ENCODE results near the gene TUBB. TPM values are rescaled to one million over a fixed set of nuclear protein-coding genes. Genes with fewer than 3 reads are reported as not detected.

Gene TUBB
- total and polyA plus RNA-seq, 9 of the 15 experiments (the other 6 are each of a cell fraction or from before 2014, with no cell fraction given) = 971 to 2,870 (median 1,478) TPM

DNA sequence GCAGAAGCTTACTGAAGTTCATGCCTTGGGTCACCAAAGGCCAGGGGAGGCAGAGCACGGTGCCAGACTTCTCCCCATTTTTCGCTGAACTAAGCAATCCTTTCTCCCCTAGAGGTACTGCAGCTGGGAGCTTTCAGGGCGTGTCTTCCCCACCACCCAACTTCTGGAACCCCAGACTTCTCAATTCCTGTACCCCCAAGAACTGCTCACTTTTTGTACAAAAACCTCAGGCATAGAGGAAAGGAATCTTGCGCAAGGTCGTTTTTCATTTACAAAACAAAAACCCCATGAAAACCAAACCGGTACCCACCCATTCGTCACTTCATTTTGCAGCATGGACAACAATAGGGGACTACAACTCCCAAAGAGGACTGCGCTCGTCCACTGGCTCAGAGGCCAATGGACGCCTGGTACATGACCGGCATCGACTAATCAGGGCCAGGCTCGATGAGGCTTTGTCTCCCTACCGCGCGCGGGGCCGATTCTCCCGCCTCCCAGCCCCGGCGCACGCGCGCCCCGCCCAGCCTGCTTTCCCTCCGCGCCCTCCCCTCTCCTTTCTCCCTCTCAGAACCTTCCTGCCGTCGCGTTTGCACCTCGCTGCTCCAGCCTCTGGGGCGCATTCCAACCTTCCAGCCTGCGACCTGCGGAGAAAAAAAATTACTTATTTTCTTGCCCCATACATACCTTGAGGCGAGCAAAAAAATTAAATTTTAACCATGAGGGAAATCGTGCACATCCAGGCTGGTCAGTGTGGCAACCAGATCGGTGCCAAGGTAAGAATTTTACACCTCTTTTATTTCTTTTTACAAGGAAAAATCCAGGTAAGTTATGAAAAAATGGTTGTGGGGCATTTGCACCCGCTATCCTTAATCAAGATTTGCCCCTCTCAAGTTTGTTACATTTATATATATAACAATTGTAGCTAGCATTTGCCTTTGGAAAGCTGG, at the start of gene TUBB (continued):
- TF ChIP-seq, protein P1, sequence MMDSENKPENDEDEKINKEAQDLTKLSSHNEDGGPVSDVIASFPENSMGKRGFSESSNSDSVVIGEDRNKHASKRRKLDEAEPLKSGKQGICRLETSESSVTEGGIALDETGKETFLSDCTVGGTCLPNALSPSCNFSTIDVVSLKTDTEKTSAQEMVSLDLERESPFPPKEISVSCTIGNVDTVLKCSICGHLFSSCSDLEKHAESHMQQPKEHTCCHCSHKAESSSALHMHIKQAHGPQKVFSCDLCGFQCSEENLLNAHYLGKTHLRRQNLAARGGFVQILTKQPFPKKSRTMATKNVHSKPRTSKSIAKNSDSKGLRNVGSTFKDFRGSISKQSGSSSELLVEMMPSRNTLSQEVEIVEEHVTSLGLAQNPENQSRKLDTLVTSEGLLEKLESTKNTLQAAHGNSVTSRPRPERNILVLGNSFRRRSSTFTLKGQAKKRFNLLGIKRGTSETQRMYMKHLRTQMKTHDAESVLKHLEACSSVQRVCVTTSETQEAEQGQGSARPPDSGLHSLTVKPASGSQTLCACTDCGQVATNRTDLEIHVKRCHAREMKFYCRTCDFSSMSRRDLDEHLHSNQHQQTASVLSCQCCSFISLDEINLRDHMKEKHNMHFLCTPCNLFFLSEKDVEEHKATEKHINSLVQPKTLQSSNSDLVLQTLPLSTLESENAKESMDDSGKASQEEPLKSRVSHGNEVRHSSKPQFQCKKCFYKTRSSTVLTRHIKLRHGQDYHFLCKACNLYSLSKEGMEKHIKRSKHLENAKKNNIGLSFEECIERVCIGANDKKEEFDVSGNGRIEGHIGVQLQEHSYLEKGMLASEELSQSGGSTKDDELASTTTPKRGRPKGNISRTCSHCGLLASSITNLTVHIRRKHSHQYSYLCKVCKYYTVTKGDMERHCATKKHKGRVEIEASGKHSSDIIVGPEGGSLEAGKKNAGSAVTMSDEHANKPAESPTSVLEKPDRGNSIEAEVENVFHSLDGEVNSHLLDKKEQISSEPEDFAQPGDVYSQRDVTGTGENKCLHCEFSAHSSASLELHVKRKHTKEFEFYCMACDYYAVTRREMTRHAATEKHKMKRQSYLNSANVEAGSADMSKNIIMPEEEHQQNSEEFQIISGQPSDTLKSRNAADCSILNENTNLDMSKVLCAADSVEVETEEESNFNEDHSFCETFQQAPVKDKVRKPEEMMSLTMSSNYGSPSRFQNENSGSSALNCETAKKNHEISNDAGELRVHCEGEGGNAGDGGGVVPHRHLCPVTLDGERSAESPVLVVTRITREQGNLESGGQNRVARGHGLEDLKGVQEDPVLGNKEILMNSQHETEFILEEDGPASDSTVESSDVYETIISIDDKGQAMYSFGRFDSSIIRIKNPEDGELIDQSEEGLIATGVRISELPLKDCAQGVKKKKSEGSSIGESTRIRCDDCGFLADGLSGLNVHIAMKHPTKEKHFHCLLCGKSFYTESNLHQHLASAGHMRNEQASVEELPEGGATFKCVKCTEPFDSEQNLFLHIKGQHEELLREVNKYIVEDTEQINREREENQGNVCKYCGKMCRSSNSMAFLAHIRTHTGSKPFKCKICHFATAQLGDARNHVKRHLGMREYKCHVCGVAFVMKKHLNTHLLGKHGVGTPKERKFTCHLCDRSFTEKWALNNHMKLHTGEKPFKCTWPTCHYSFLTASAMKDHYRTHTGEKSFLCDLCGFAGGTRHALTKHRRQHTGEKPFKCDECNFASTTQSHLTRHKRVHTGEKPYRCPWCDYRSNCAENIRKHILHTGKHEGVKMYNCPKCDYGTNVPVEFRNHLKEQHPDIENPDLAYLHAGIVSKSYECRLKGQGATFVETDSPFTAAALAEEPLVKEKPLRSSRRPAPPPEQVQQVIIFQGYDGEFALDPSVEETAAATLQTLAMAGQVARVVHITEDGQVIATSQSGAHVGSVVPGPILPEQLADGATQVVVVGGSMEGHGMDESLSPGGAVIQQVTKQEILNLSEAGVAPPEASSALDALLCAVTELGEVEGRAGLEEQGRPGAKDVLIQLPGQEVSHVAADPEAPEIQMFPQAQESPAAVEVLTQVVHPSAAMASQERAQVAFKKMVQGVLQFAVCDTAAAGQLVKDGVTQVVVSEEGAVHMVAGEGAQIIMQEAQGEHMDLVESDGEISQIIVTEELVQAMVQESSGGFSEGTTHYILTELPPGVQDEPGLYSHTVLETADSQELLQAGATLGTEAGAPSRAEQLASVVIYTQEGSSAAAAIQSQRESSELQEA (IDR thresholded peaks at IDR 0.05; ENCODE audit: low read depth) = no peak
- 0 out of 2 replicates have a peak, but pooled peaks have one; percentile 9 for TF ChIP-seq TAL1 (IDR thresholded peaks at IDR 0.05)
- no peak for TF ChIP-seq ZNF561 (CRISPR knock-in tag; conservative IDR thresholded peaks at IDR 0.05)
- no peak for TF ChIP-seq HLTF (IDR thresholded peaks at IDR 0.05)
- TF ChIP-seq RAD21 (CRISPR knock-in tag; conservative IDR thresholded peaks at IDR 0.05 in 1 of 2, IDR thresholded peaks at IDR 0.05 in 1 of 2) = no peak; a peak in 1 of 4 replicates
- no peak for TF ChIP-seq NR3C1 (CRISPR knock-in tag; IDR thresholded peaks at IDR 0.05)
- TF ChIP-seq, protein P2, sequence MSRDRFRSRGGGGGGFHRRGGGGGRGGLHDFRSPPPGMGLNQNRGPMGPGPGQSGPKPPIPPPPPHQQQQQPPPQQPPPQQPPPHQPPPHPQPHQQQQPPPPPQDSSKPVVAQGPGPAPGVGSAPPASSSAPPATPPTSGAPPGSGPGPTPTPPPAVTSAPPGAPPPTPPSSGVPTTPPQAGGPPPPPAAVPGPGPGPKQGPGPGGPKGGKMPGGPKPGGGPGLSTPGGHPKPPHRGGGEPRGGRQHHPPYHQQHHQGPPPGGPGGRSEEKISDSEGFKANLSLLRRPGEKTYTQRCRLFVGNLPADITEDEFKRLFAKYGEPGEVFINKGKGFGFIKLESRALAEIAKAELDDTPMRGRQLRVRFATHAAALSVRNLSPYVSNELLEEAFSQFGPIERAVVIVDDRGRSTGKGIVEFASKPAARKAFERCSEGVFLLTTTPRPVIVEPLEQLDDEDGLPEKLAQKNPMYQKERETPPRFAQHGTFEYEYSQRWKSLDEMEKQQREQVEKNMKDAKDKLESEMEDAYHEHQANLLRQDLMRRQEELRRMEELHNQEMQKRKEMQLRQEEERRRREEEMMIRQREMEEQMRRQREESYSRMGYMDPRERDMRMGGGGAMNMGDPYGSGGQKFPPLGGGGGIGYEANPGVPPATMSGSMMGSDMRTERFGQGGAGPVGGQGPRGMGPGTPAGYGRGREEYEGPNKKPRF (IDR thresholded peaks at IDR 0.05; ENCODE audit: low read depth, low read length) = no peak
- 0 out of 2 replicates have a peak, but pooled peaks have one; percentile 4 for TF ChIP-seq TCF3 (CRISPR knock-in tag; IDR thresholded peaks at IDR 0.05)
- 0 out of 2 replicates have a peak, but pooled peaks have one; percentile 49 for TF ChIP-seq ZNF140 (CRISPR knock-in tag; IDR thresholded peaks at IDR 0.05)
- TF ChIP-seq TAF9B (IDR thresholded peaks at IDR 0.05; ENCODE audit: partially characterized antibody) = peak; percentile 94
- TF ChIP-seq ZNF644 (tag; IDR thresholded peaks at IDR 0.05; ENCODE audit: low read depth) = no peak; the same call in 1 of the 2 replicates
- TF ChIP-seq, protein P3, sequence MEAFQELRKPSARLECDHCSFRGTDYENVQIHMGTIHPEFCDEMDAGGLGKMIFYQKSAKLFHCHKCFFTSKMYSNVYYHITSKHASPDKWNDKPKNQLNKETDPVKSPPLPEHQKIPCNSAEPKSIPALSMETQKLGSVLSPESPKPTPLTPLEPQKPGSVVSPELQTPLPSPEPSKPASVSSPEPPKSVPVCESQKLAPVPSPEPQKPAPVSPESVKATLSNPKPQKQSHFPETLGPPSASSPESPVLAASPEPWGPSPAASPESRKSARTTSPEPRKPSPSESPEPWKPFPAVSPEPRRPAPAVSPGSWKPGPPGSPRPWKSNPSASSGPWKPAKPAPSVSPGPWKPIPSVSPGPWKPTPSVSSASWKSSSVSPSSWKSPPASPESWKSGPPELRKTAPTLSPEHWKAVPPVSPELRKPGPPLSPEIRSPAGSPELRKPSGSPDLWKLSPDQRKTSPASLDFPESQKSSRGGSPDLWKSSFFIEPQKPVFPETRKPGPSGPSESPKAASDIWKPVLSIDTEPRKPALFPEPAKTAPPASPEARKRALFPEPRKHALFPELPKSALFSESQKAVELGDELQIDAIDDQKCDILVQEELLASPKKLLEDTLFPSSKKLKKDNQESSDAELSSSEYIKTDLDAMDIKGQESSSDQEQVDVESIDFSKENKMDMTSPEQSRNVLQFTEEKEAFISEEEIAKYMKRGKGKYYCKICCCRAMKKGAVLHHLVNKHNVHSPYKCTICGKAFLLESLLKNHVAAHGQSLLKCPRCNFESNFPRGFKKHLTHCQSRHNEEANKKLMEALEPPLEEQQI (IDR thresholded peaks at IDR 0.05) = no peak
- no peak for TF ChIP-seq U2AF2 (optimal IDR thresholded peaks at IDR 0.05; ENCODE audit: low read depth, low read length)
- peak; percentile 96 for TF ChIP-seq RBFOX2 (IDR thresholded peaks at IDR 0.05; ENCODE audit: low read depth, low read length)

Data from K562 (cell line).